Epithelial cell of prostate (primary cell): ENCODE results near the gene MRPL40.

Experiments used
- DNase-seq: peaks from one replicate; pipeline ENCODE4 v3.0.0-alpha.2; 2011; ENCODE audit warnings: low read depth, low spot score
- H3K27ac ChIP-seq: fragments of 450-650 bp; 2 replicates; pipeline ENCODE4 v1.5.1; 2017; ENCODE audit warnings: mild to moderate bottlenecking

MRPL40 gene

GRCh38 chr22:19432133-19432851 lies at the start of gene MRPL40:
TSS of gene MRPL40 (plus strand) at chr22:19432545. CDS start at chr22:19432555, 10 bp downstream.
- DNase-seq, result peak; percentile 56
- peak within 1 kb of the TSS; percentile 94 for H3K27ac ChIP-seq

- DNase-seq, result no peak
- H3K27ac ChIP-seq, result no peak overlapping the region
Measured at GRCh38 chr22:19383292-19383691, 49.1 kb upstream of the MRPL40 start.

- no peak overlapping the region for H3K27ac ChIP-seq
- no peak for DNase-seq
Measured at GRCh38 chr22:19385221-19385906, 47.0 kb upstream of the MRPL40 start.

- H3K27ac ChIP-seq, result no peak overlapping the region
- DNase-seq, result no peak
Measured at GRCh38 chr22:19386248-19386647, 46.1 kb upstream of the MRPL40 start.

GRCh38 chr22:19387038-19387437 lies 45.3 kb upstream of the MRPL40 start:
- no peak overlapping the region for H3K27ac ChIP-seq
- no peak for DNase-seq

- no peak overlapping the region for H3K27ac ChIP-seq
- DNase-seq, result no peak
Measured at GRCh38 chr22:19387575-19387974, 44.8 kb upstream of the MRPL40 start.

GRCh38 chr22:19393704-19394103 lies 38.6 kb upstream of the MRPL40 start:
- no peak overlapping the region for H3K27ac ChIP-seq

GRCh38 chr22:19394274-19395050 lies 37.9 kb upstream of the MRPL40 start:
- DNase-seq, result no peak
- H3K27ac ChIP-seq, result no peak overlapping the region

More at GRCh38 chr22:19393704-19394103, 38.6 kb upstream of the MRPL40 start:
- DNase-seq, result no peak

- DNase-seq, result no peak
- H3K27ac ChIP-seq, result no peak overlapping the region
Measured at GRCh38 chr22:19395276-19395675, 37.1 kb upstream of the MRPL40 start.

GRCh38 chr22:19396561-19396933 lies 35.8 kb upstream of the MRPL40 start:
- H3K27ac ChIP-seq, result no peak overlapping the region
- DNase-seq, result no peak

- no peak overlapping the region for H3K27ac ChIP-seq
- DNase-seq, result no peak
Measured at GRCh38 chr22:19396934-19397733, 35.2 kb upstream of the MRPL40 start.

GRCh38 chr22:19397734-19398104 lies 34.6 kb upstream of the MRPL40 start:
- DNase-seq, result no peak
- no peak overlapping the region for H3K27ac ChIP-seq

- DNase-seq, result no peak
- no peak overlapping the region for H3K27ac ChIP-seq
Measured at GRCh38 chr22:19398206-19398605, 34.1 kb upstream of the MRPL40 start.

GRCh38 chr22:19398652-19399051 lies 33.7 kb upstream of the MRPL40 start:
- DNase-seq, result no peak
- no peak overlapping the region for H3K27ac ChIP-seq

- DNase-seq, result no peak
- H3K27ac ChIP-seq, result no peak overlapping the region
Measured at GRCh38 chr22:19400881-19401280, 31.5 kb upstream of the MRPL40 start.

- no peak overlapping the region for H3K27ac ChIP-seq
Measured at GRCh38 chr22:19401483-19401882, 30.9 kb upstream of the MRPL40 start.

GRCh38 chr22:19402642-19403191 lies 29.6 kb upstream of the MRPL40 start:
- DNase-seq, result no peak
- H3K27ac ChIP-seq, result no peak overlapping the region

More at GRCh38 chr22:19401483-19401882, 30.9 kb upstream of the MRPL40 start:
- DNase-seq, result no peak

GRCh38 chr22:19404676-19405075 lies 27.7 kb upstream of the MRPL40 start:
- no peak overlapping the region for H3K27ac ChIP-seq
- DNase-seq, result no peak

- DNase-seq, result no peak
Measured at GRCh38 chr22:19405133-19405532, 27.2 kb upstream of the MRPL40 start.

GRCh38 chr22:19405652-19406051 lies 26.7 kb upstream of the MRPL40 start:
- DNase-seq, result no peak
- H3K27ac ChIP-seq, result no peak overlapping the region

More at GRCh38 chr22:19405133-19405532, 27.2 kb upstream of the MRPL40 start:
- no peak overlapping the region for H3K27ac ChIP-seq
